A673 (cell line): ENCODE measurements around the gene PXK. TPM values are rescaled to one million over a fixed set of nuclear protein-coding genes. Genes with fewer than 3 reads are reported as not detected.

ENCODE experiments used
- BruUV-seq: library from RNA; stranded (reverse); fragments of 400-500 nt; replicated peaks from 2 replicates; lab custom pipeline; 2021; lab: Mats Ljungman, UMichigan
- CTCF ChIA-PET: fragments of 300-600 bp; sonication (Branson Sonifier 250); formaldehyde crosslinking; loops from one replicate; lab custom pipeline; 2022; ENCODE audit warnings: antibody characterized with exemption; lab: Charles Lee
- POLR2A ChIA-PET: fragments of 300-600 bp; sonication (Branson Sonifier 250); formaldehyde crosslinking; loops from one replicate; lab custom pipeline; 2022; ENCODE audit warnings: antibody characterized with exemption; ENCODE audit not compliant: low non-redundant PET; lab: Charles Lee
- DNase-seq: peaks from one replicate; pipeline ENCODE4 v3.0.0-alpha.2; 2015; ENCODE audit warnings: low spot score
- H3K27ac ChIP-seq: fragments of 200-600 bp; sonication (generic); 2 replicates; pipeline ENCODE4 v1.5.1; 2016; ENCODE audit warnings: mixed run types, low read depth, mild to moderate bottlenecking, mixed read lengths, antibody characterized with exemption, low read length; ENCODE audit not compliant: poor library complexity, severe bottlenecking
- H3K27me3 ChIP-seq: fragments of 200-600 bp; sonication (generic); replicated peaks from 2 replicates; pipeline ENCODE4 v1.6.1; 2017; ENCODE audit warnings: mixed run types, low read depth, mild to moderate bottlenecking, mixed read lengths, antibody characterized with exemption, low read length; ENCODE audit not compliant: insufficient read depth, poor library complexity
- H3K36me3 ChIP-seq: fragments of 200-600 bp; sonication (generic); 2 replicates; pipeline ENCODE4 v1.6.1; 2016; ENCODE audit warnings: mixed run types, mild to moderate bottlenecking, mixed read lengths, antibody characterized with exemption, low read length; ENCODE audit not compliant: insufficient read depth, poor library complexity, severe bottlenecking
- H3K4me1 ChIP-seq: fragments of 200-600 bp; sonication (generic); 2 replicates; pipeline ENCODE4 v1.6.1; 2017; ENCODE audit warnings: mixed run types, mild to moderate bottlenecking, mixed read lengths, antibody characterized with exemption, low read length; ENCODE audit not compliant: insufficient read depth, poor library complexity, severe bottlenecking
- H3K4me3 ChIP-seq: fragments of 200-600 bp; sonication (generic); 2 replicates; pipeline ENCODE4 v1.5.1; 2016; ENCODE audit warnings: low read depth, mixed run types, mild to moderate bottlenecking, mixed read lengths, low read length; ENCODE audit not compliant: poor library complexity, severe bottlenecking
- H3K9me3 ChIP-seq: fragments of 200-600 bp; sonication (generic); 2 replicates; pipeline ENCODE4 v1.6.1; 2016; ENCODE audit warnings: mixed run types, low read depth, mild to moderate bottlenecking, mixed read lengths, antibody characterized with exemption, low read length; ENCODE audit not compliant: poor library complexity, severe bottlenecking
- CTCF ChIP-seq: fragments of 300-800, 200-600 bp; sonication (generic); conservative IDR thresholded peaks from 2 replicates; pipeline ENCODE4 v1.5.1; 2017; ENCODE audit warnings: low read depth, mild to moderate bottlenecking, antibody characterized with exemption, low read length, moderate library complexity, mixed read lengths
- EZH2 ChIP-seq: fragments of 200-600 bp; sonication (generic); IDR thresholded peaks from 2 replicates; pipeline ENCODE4 v1.6.1; 2017; ENCODE audit warnings: borderline replicate concordance, low read depth, mild to moderate bottlenecking, mixed read lengths, antibody characterized with exemption, low read length; ENCODE audit not compliant: poor library complexity, severe bottlenecking
- intact Hi-C: fragments of 100-400 bp; cut with micrococcal nuclease; formaldehyde crosslinking; loops from one replicate; pipeline ENCODE4 v1.10.0; 2022; ENCODE audit not compliant: unreplicated experiment
- total RNA-seq: library from RNA; stranded (reverse); gene quantifications from 2 replicates; pipeline ENCODE4 v1.2.3, GENCODE V29; 2021

PXK gene
- total RNA-seq, 1 experiment from 2014 or later, result 13.2 TPM

DNA sequence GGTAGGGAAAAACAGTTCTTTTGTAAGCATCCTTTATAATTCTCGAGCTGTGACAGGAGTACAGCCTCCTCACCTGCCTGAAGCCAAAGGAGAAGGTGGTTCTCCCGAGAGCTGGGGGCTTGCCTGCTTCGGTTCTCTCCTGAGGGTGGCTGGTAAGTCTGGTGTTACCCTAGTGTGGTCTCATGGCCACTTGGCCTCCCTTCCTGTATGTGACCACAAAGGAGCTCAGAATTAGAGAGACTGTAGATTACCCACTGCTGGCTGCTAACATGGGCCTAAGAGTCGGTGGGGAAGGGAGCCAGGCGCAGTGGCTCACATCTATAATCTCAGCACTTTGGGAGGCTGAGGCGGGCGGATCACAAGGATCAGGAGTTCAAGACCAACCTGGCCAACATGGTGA, 88.3 kb downstream of the PXK start:
- intact Hi-C loops, result no loop called here
- H3K4me3 ChIP-seq, result no peak overlapping the region
- DNase-seq, result no peak
- no peak overlapping the region for H3K27ac ChIP-seq
- H3K36me3 ChIP-seq, result peaks cover 5% of the 10 kb centered on the region
- TF ChIP-seq EZH2, result no peak
- no peak for TF ChIP-seq CTCF
- ChIA-PET POLR2A (no interaction called here), CTCF (no interaction called here)
- H3K4me1 ChIP-seq, result no peaks in the 10 kb centered on the region
- no peaks in the 10 kb centered on the region for H3K27me3 ChIP-seq
- no peaks in the 10 kb centered on the region for H3K9me3 ChIP-seq
- BruUV-seq, result no TSS peak

- ChIA-PET POLR2A (no interaction called here), CTCF (interaction anchor here (0.6 kb wide), 1 partner anchor 49 kb away, joined by 3 read pairs; no protein-coding TSS in a partner anchor)
- no peaks in the 10 kb centered on the region for H3K27me3 ChIP-seq
- peaks cover 14% of the 10 kb centered on the region for H3K36me3 ChIP-seq
- no peak overlapping the region for H3K27ac ChIP-seq
- no TSS peak for BruUV-seq
- no peak overlapping the region for H3K4me3 ChIP-seq
- peak; percentile 31; the same call in 1 of the 2 replicates for TF ChIP-seq CTCF
- no peak for TF ChIP-seq EZH2
- H3K9me3 ChIP-seq, result no peaks in the 10 kb centered on the region
- intact Hi-C loops, result no loop called here
- H3K4me1 ChIP-seq, result no peaks in the 10 kb centered on the region
- DNase-seq, result peak; percentile 30
Measured at GRCh38 chr3:58422756-58423325, 90.1 kb downstream of the PXK start.

DNA sequence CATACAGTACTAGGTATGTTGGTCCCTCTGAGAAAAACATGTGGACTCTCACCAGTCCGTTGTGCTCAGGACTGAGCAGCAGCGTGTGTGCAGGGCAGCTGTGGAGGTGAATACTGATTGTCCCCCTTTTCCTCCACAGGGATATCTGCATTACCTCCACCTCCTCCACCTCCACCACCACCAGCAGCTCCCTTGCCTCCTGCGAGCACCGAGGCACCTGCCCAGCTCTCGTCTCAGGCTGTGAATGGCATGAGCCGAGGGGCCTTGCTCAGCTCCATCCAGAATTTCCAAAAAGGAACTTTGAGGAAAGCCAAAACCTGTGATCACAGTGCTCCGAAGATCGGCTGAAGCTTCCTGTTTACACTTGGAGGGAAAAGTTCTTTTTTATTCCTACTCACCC, 91.9 kb downstream of the PXK start:
- intact Hi-C loops, result no loop called here
- TF ChIP-seq CTCF (no peak), EZH2 (no peak)
- no peaks in the 10 kb centered on the region for H3K4me1 ChIP-seq
- CTCF ChIA-PET, result no interaction called here
- H3K9me3 ChIP-seq, result no peaks in the 10 kb centered on the region
- no peaks in the 10 kb centered on the region for H3K27me3 ChIP-seq
- no peak overlapping the region for H3K27ac ChIP-seq
- no peak for DNase-seq
- H3K4me3 ChIP-seq, result no peak overlapping the region
- no TSS peak for BruUV-seq
- POLR2A ChIA-PET, result no interaction called here
- peaks cover 31% of the 10 kb centered on the region for H3K36me3 ChIP-seq
